ENCODE results near the gene ADGRF1.
"Not testable (repeated sequence)": the region's sequence is repeated elsewhere in the genome, so short reads cannot be mapped to it uniquely, and the experiment has no call there.

ADGRF1 gene

GRCh38 chr6:47042275-47042791 is at the start of gene ADGRF1:
Gene ADGRF1, minus strand, starts transcription at chr6:47042332. Its CDS starts 13,271 bp downstream, at chr6:47029061.
- DNase-seq: no peak

- no peak for DNase-seq
These were observed 48.7 kb upstream of the ADGRF1 start for GRCh38 chr6:47090881-47091280.

- DNase-seq: not testable (repeated sequence)
These were observed 47.3 kb upstream of the ADGRF1 start for GRCh38 chr6:47089473-47089872.

GRCh38 chr6:47086051-47086770 is 44.1 kb upstream of the ADGRF1 start:
- DNase-seq: no peak

- DNase-seq: no peak
These were observed 42.5 kb upstream of the ADGRF1 start for GRCh38 chr6:47084610-47085009.

GRCh38 chr6:47083586-47084047 is 41.5 kb upstream of the ADGRF1 start:
- no peak for DNase-seq

- no peak for DNase-seq
These were observed 38.0 kb upstream of the ADGRF1 start for GRCh38 chr6:47080083-47080596.

- no peak for DNase-seq
These were observed 37.5 kb upstream of the ADGRF1 start for GRCh38 chr6:47079638-47080037.

- no peak for DNase-seq
These were observed 36.9 kb upstream of the ADGRF1 start for GRCh38 chr6:47078991-47079390.

- no peak for DNase-seq
These were observed 34.6 kb upstream of the ADGRF1 start for GRCh38 chr6:47076422-47077344.

- no peak for DNase-seq
These were observed 33.7 kb upstream of the ADGRF1 start for GRCh38 chr6:47075741-47076421.

GRCh38 chr6:47075168-47075567 is 33.0 kb upstream of the ADGRF1 start:
- DNase-seq: no peak

- DNase-seq: no peak
These were observed 31.3 kb upstream of the ADGRF1 start for GRCh38 chr6:47073125-47074110.

- DNase-seq: no peak
These were observed 30.5 kb upstream of the ADGRF1 start for GRCh38 chr6:47072667-47073066.

- no peak for DNase-seq
These were observed 29.5 kb upstream of the ADGRF1 start for GRCh38 chr6:47071681-47072080.

- no peak for DNase-seq
These were observed 28.3 kb upstream of the ADGRF1 start for GRCh38 chr6:47070461-47070860.

- no peak for DNase-seq
These were observed 27.0 kb upstream of the ADGRF1 start for GRCh38 chr6:47069156-47069555.

GRCh38 chr6:47066418-47066817 is 24.3 kb upstream of the ADGRF1 start:
- DNase-seq: no peak

GRCh38 chr6:47064274-47064673 is 22.1 kb upstream of the ADGRF1 start:
- no peak for DNase-seq

GRCh38 chr6:47062346-47062745 is 20.2 kb upstream of the ADGRF1 start:
- no peak for DNase-seq

Data from CD4-positive, alpha-beta T cell treated with Interleukin-15 for 1 hour (primary cell).